ENCODE results near the gene WTIP. TPM values are rescaled to one million over a fixed set of nuclear protein-coding genes. Genes with fewer than 3 reads are reported as not detected.

The WTIP gene
- total RNA-seq, 5 donors from 2014 or later (not counting 1 experiment from before 2014, with no cell fraction given): 0.21 to 1.2 (median 0.50) TPM

DNA sequence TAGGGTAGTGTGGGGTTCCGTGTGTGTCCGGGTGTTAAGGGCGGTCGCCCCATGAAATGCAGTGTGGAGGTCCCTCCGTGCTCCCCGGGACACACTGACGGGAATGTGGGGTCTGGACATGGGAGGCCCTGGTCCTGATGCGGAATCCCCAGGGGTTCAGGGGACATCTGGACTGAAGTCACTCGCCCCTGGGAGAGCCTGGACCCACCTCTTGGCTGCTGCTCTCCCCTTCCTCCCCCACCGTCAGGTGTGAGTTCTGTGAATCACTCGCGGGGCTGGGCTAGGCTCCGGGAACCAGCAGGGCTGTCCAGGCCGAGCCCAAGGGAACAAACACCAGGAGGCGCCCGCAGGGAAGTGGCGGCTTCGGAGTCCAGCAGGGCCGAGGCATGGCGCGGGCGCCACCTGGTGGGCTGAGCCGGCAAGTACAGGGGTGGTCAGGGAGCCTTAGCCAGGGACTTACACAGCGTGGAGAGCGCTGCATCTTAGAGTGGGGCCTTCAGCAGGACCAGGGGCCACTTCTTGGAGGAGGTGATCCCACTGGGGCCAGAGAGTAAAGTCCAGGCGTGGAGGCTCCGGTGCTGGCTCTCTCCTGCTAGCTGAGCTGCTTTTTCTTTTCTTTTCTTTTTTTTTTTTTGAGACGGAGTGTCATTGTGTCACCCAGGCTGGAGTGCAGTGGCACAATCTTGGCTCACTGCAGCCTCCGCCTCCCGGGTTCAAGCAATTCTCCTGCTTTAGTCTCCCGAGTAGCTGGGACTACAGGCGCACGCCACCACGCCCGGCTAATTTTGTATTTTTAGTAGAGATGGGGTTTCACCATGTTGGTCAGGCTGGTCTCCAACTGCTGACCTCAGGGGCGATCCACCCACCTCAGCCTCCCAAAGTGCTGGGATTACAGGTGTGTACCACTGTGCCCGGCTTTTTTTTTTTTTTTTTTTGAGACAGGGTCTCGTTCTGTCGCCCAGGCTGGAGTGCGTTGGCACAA is 20.1 kb downstream of the WTIP start:
- H3K4me1 ChIP-seq (ENCODE audit: control insufficient read depth in 1 of 2, extremely low read depth in 1 of 2, insufficient read depth in 2 of 2, low read length in 2 of 2): peaks cover 0 to 23% of the 10 kb centered on the region in 2 experiments
- ChIA-PET CTCF (interaction anchor here in 1 of 2 donors (0.7 kb wide), 2 partner anchors 11 to 41 kb away, joined by 4 read pairs; no protein-coding TSS in a partner anchor), POLR2A (no interaction called here)
- peaks cover 0 to 56% of the 10 kb centered on the region in 2 experiments for H3K27me3 ChIP-seq (replicated peaks in 1 of 2; ENCODE audit: control insufficient read depth in 2 of 2, extremely low read depth in 1 of 2, insufficient read depth in 2 of 2, low read length in 1 of 2)
- peaks cover 9 to 12% (median 11%) of the 10 kb centered on the region in 3 donors for H3K4me1 Mint-ChIP-seq
- H3K4me3 ChIP-seq (ENCODE audit: control insufficient read depth in 1 of 2, extremely low read depth in 1 of 2, low read length in 1 of 2): no peak overlapping the region
- H3K9me3 Mint-ChIP-seq: no peaks in the 10 kb centered on the region
- DNase-seq: peak; percentile 48 to 87 (median 72)
- H3K4me3 Mint-ChIP-seq: peak overlapping the region in 1 of 3 donors; percentile 25
- no peak overlapping the region for H3K27ac ChIP-seq (ENCODE audit: low read length)
- H3K27ac Mint-ChIP-seq: no peak overlapping the region
- peak; percentile 66 to 87 (median 84) for ATAC-seq (replicated peaks in 1 of 4)
- H3K27me3 Mint-ChIP-seq: peaks cover 3 to 21% of the 10 kb centered on the region in 2 donors
- no peaks in the 10 kb centered on the region for H3K36me3 Mint-ChIP-seq
- 21% methylated on average over 30 of the region's 40 CpGs for WGBS (ENCODE audit: insufficient coverage)
- H3K36me3 ChIP-seq (ENCODE audit: control insufficient read depth in 2 of 2, extremely low read depth in 1 of 2, insufficient read depth in 1 of 2, low read length in 1 of 2): no peaks in the 10 kb centered on the region
- H3K9me3 ChIP-seq: no peaks in the 10 kb centered on the region

DNA sequence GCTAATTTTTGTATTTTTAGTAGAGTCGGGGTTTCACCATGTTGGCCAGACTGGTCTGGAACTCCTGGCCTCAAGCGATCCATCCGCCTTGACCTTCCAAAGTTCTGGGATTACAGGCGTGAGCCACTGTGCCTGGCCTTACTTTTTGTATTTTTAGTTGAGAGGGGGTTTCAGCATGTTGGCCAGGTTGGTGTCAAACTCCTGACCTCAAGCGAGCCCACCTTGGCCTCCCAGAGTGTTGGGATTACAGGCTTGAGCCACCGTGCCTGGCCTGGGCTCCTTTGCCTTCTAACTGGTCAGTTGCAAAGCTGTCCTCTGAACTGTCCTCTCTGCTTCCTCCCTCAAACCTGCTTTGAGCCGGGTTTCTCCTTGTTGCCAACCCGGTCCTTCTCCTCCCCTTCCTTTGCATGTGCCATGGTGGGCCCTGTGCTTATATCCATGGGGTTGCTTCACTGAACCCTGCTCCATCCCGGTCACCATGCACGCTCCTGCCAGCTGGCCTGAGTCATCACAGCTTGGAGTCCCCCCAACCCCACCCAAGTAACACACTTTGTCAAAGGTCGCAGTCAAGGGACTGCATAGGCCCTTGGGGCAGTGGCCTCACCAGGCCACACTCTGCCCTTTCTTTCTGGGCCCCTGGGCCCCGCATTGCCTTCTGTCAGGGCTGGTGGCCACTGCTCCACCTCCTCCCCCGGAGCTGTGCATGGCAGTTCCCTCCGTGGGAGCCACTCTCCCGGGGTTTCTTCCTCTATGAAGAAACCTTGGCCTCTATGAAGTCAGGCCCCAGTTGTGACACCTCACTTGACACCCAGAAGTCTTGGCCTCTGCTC is 21.2 kb downstream of the WTIP start:
- Histone ChIP-seq H3K4me1 (ENCODE audit: control insufficient read depth in 1 of 2, extremely low read depth in 1 of 2, insufficient read depth in 2 of 2, low read length in 2 of 2) (peaks cover 0 to 23% of the 10 kb centered on the region in 2 experiments), H3K27ac (ENCODE audit: low read length) (no peak overlapping the region), H3K9me3 (no peaks in the 10 kb centered on the region), H3K27me3 (replicated peaks in 1 of 2; ENCODE audit: control insufficient read depth in 2 of 2, extremely low read depth in 1 of 2, insufficient read depth in 2 of 2, low read length in 1 of 2) (peaks cover 0 to 56% of the 10 kb centered on the region in 2 experiments), H3K4me3 (ENCODE audit: control insufficient read depth in 1 of 2, extremely low read depth in 1 of 2, low read length in 1 of 2) (no peak overlapping the region), H3K36me3 (ENCODE audit: control insufficient read depth in 2 of 2, extremely low read depth in 1 of 2, insufficient read depth in 1 of 2, low read length in 1 of 2) (no peaks in the 10 kb centered on the region)
- DNase-seq: no peak
- H3K27ac Mint-ChIP-seq: no peak overlapping the region
- H3K4me3 Mint-ChIP-seq: no peak overlapping the region
- 72% methylated on average over 11 of the region's 15 CpGs for WGBS (ENCODE audit: insufficient coverage)
- peaks cover 3 to 21% of the 10 kb centered on the region in 2 donors for H3K27me3 Mint-ChIP-seq
- H3K4me1 Mint-ChIP-seq: peaks cover 9 to 12% (median 11%) of the 10 kb centered on the region in 3 donors
- POLR2A ChIA-PET: no interaction called here
- H3K36me3 Mint-ChIP-seq: no peaks in the 10 kb centered on the region
- CTCF ChIA-PET: interaction anchor here (0.6 to 0.8 kb wide), 3 partner anchors 12 to 1485 kb away, joined by 3 to 4 read pairs (median 3); no protein-coding TSS in a partner anchor
- no peaks in the 10 kb centered on the region for H3K9me3 Mint-ChIP-seq
- ATAC-seq (replicated peaks in 1 of 4): no peak

DNA sequence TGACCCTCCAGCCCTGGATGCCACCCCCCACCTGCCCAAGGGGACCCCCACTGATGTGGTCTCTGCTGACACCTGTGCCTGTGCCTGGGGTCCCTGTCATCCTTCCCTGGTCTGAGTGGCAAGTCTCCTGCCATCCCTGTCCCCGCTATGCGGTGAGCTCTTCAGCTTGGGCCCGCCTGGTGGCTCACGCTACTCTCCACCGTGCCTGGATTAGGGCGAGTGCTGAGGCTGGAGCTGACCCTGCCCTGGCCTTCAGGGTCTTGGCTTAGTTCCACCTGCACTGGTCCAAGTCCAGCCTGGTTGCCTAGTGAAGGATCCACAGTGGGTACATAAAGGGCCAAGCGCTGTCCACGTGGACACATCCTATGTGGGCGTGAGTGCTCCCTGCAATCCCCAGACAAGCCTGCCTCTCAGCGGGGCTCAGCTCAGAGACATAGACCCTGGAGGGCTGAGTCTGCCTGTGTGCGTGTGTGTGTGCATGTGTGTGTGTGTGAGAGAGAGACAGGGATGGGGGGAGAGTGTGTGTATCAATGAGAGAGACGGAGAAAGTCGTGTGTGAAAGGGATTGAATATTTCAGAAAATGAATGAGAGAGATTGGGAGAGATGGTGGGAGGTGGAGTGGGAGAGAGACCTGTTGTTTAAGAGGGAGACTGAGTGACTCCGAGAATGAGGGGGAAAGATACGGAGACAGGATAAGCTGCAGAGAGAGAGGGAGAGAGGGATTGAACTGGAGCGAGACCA is 22.1 kb downstream of the WTIP start:
- DNase-seq: no peak
- POLR2A ChIA-PET: no interaction called here
- Histone ChIP-seq H3K4me3 (ENCODE audit: control insufficient read depth in 1 of 2, extremely low read depth in 1 of 2, low read length in 1 of 2) (no peak overlapping the region), H3K4me1 (ENCODE audit: control insufficient read depth in 1 of 2, extremely low read depth in 1 of 2, insufficient read depth in 2 of 2, low read length in 2 of 2) (peaks cover 0 to 23% of the 10 kb centered on the region in 2 experiments), H3K9me3 (no peaks in the 10 kb centered on the region), H3K36me3 (ENCODE audit: control insufficient read depth in 2 of 2, extremely low read depth in 1 of 2, insufficient read depth in 1 of 2, low read length in 1 of 2) (no peaks in the 10 kb centered on the region), H3K27me3 (replicated peaks in 1 of 2; ENCODE audit: control insufficient read depth in 2 of 2, extremely low read depth in 1 of 2, insufficient read depth in 2 of 2, low read length in 1 of 2) (peaks cover 0 to 59% of the 10 kb centered on the region in 2 experiments), H3K27ac (ENCODE audit: low read length) (no peak overlapping the region)
- Mint-ChIP-seq H3K9me3 (no peaks in the 10 kb centered on the region), H3K4me3 (no peak overlapping the region), H3K27me3 (peaks cover 3 to 18% of the 10 kb centered on the region in 2 donors), H3K4me1 (peaks cover 9 to 12% (median 11%) of the 10 kb centered on the region in 3 donors), H3K27ac (no peak overlapping the region), H3K36me3 (no peaks in the 10 kb centered on the region)
- no peak for ATAC-seq (replicated peaks in 1 of 4)
- CTCF ChIA-PET: interaction anchor here in 1 of 2 donors (0.8 kb wide), 1 partner anchor 25 kb away, joined by 3 read pairs; no protein-coding TSS in a partner anchor
- 83% methylated on average over 16 of the region's 16 CpGs for WGBS (ENCODE audit: insufficient coverage)

DNA sequence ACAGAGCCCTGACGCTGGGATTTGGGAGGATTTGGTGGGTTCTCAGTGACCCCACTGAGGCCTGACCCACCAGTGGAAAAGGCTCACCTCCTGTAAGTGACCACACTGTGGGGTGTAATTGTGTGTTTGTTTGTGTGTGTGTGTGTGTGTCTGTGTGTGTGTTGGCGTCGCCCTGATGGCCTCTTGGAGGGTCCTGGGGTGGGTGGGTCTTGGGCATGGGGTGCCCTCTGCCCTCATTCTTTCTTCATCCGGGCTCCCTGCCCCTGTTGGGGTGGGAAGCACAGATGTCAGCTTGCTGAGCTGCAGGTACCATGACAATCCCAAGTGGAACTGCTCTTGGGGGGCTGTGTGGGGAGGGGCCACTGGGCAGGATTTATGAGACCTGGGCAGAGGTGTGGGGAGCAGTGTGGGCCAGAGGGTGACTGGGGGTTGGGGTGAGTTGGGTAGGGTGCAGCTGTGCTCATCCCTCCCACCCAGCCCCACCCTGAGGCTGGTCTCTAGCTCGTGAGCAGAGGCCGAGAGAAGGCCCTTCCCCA is 22.8 kb downstream of the WTIP start:
- H3K9me3 Mint-ChIP-seq: no peaks in the 10 kb centered on the region
- WGBS (ENCODE audit: insufficient coverage): 96% methylated on average over 4 of the region's 6 CpGs
- H3K9me3 ChIP-seq: no peaks in the 10 kb centered on the region
- peaks cover 0 to 23% of the 10 kb centered on the region in 2 experiments for H3K4me1 ChIP-seq (ENCODE audit: control insufficient read depth in 1 of 2, extremely low read depth in 1 of 2, insufficient read depth in 2 of 2, low read length in 2 of 2)
- no peak overlapping the region for H3K27ac Mint-ChIP-seq
- H3K27me3 Mint-ChIP-seq: peaks cover 3 to 21% of the 10 kb centered on the region in 2 donors
- peaks cover 0 to 56% of the 10 kb centered on the region in 2 experiments for H3K27me3 ChIP-seq (replicated peaks in 1 of 2; ENCODE audit: control insufficient read depth in 2 of 2, extremely low read depth in 1 of 2, insufficient read depth in 2 of 2, low read length in 1 of 2)
- H3K4me3 Mint-ChIP-seq: no peak overlapping the region
- no peak for ATAC-seq (replicated peaks in 1 of 4)
- ChIA-PET POLR2A (no interaction called here), CTCF (no interaction called here)
- H3K27ac ChIP-seq (ENCODE audit: low read length): no peak overlapping the region
- no peak overlapping the region for H3K4me3 ChIP-seq (ENCODE audit: control insufficient read depth in 1 of 2, extremely low read depth in 1 of 2, low read length in 1 of 2)
- no peaks in the 10 kb centered on the region for H3K36me3 ChIP-seq (ENCODE audit: control insufficient read depth in 2 of 2, extremely low read depth in 1 of 2, insufficient read depth in 1 of 2, low read length in 1 of 2)
- peaks cover 9 to 12% (median 11%) of the 10 kb centered on the region in 3 donors for H3K4me1 Mint-ChIP-seq
- H3K36me3 Mint-ChIP-seq: no peaks in the 10 kb centered on the region
- DNase-seq: no peak

DNA sequence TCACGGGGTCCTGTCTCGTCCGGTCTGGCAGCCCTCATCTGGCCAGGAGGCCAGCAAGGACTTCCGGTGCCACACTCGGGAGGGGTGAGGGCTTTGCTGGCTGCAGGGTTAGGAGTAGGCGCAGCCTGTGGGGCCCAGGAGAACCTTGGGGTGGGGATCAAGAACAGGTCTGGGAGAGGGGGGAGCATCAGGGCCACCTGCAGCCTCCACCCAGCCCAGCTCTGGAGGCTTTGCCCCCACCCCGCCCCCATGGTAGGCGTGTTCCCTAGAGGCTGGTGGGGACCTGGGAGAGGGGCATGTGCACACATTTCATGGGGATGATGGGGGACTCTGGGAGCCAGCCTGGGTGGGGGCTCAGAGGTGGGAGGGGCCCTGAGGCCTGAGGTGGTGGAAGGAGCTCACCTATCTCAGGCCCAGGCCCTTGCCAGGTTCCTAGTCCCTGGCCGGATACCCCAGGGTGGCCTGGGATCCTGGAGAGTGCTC is 23.3 kb downstream of the WTIP start:
- H3K9me3 Mint-ChIP-seq: no peaks in the 10 kb centered on the region
- no peak overlapping the region for H3K4me3 ChIP-seq (ENCODE audit: control insufficient read depth in 1 of 2, extremely low read depth in 1 of 2, low read length in 1 of 2)
- no peak overlapping the region for H3K4me3 Mint-ChIP-seq
- peaks cover 0 to 20% of the 10 kb centered on the region in 2 experiments for H3K4me1 ChIP-seq (ENCODE audit: control insufficient read depth in 1 of 2, extremely low read depth in 1 of 2, insufficient read depth in 2 of 2, low read length in 2 of 2)
- ChIA-PET POLR2A (no interaction called here), CTCF (no interaction called here)
- DNase-seq (no peak), ATAC-seq (replicated peaks in 1 of 4) (no peak)
- H3K27me3 ChIP-seq (replicated peaks in 1 of 2; ENCODE audit: control insufficient read depth in 2 of 2, extremely low read depth in 1 of 2, insufficient read depth in 2 of 2, low read length in 1 of 2): peaks cover 0 to 52% of the 10 kb centered on the region in 2 experiments
- H3K9me3 ChIP-seq: no peaks in the 10 kb centered on the region
- H3K27ac ChIP-seq (ENCODE audit: low read length): no peak overlapping the region
- H3K36me3 ChIP-seq (ENCODE audit: control insufficient read depth in 2 of 2, extremely low read depth in 1 of 2, insufficient read depth in 1 of 2, low read length in 1 of 2): no peaks in the 10 kb centered on the region
- H3K27ac Mint-ChIP-seq: no peak overlapping the region
- WGBS (ENCODE audit: insufficient coverage): 100% methylated on average over 2 of the region's 9 CpGs
- peaks cover 8 to 11% (median 10%) of the 10 kb centered on the region in 3 donors for H3K4me1 Mint-ChIP-seq
- peaks cover 3 to 21% of the 10 kb centered on the region in 2 donors for H3K27me3 Mint-ChIP-seq
- H3K36me3 Mint-ChIP-seq: no peaks in the 10 kb centered on the region

Measured in T-cell (primary cell).